Fibroblast of mammary gland (primary cell): ENCODE measurements around the gene RAB31.

ENCODE experiments used
- DNase-seq: peaks from one replicate; pipeline ENCODE4 v3.0.0-alpha.2; 2010; ENCODE audit warnings: low read depth
- H3K4me3 ChIP-seq: 2 replicates; pipeline ENCODE4 v1.5.1; 2011; ENCODE audit warnings: low read depth, mild to moderate bottlenecking, low read length, moderate library complexity; ENCODE audit not compliant: control insufficient read depth
- TF ChIP-seq, protein P1 (sequence below): conservative IDR thresholded peaks from 2 replicates; pipeline ENCODE4 v1.5.1; 2011; ENCODE audit warnings: low read depth, low read length, inconsistent platforms; ENCODE audit not compliant: control insufficient read depth, insufficient read depth

The RAB31 gene

GRCh38 chr18:9698497-9698896, 9.6 kb upstream of the RAB31 start:
- DNase-seq = no peak
- TF ChIP-seq, protein P1, sequence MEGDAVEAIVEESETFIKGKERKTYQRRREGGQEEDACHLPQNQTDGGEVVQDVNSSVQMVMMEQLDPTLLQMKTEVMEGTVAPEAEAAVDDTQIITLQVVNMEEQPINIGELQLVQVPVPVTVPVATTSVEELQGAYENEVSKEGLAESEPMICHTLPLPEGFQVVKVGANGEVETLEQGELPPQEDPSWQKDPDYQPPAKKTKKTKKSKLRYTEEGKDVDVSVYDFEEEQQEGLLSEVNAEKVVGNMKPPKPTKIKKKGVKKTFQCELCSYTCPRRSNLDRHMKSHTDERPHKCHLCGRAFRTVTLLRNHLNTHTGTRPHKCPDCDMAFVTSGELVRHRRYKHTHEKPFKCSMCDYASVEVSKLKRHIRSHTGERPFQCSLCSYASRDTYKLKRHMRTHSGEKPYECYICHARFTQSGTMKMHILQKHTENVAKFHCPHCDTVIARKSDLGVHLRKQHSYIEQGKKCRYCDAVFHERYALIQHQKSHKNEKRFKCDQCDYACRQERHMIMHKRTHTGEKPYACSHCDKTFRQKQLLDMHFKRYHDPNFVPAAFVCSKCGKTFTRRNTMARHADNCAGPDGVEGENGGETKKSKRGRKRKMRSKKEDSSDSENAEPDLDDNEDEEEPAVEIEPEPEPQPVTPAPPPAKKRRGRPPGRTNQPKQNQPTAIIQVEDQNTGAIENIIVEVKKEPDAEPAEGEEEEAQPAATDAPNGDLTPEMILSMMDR = no peak
- no peak overlapping the region for H3K4me3 ChIP-seq

DNA sequence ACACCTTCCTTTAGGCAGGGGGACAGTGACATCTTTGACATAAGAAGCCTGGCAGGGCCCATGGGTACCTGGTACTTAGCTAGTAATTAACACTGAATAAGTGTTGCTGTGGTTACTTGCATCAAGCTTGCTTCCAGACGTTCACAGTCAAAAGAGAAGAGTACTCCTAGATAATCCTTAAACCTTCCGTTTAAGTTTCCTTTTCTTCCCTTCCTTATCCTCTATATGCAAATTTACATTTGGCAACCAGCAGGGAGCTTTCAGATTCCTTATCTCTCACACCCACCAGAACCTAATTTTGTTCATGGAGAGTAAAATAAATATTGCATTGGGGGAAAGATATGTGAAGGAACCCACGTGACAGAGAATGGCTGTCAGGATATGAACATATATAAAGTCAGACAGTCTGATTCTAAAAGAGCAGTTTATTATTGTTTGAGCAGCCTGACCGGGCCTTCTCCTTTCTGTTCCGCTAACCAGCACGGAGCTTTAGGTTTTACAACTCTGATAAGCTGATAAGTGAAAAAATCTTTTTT, 7.8 kb upstream of the RAB31 start:
- TF ChIP-seq, protein P1 = no peak
- H3K4me3 ChIP-seq = no peak overlapping the region
- no peak for DNase-seq

- TF ChIP-seq, protein P1 = no peak
- DNase-seq = no peak
- H3K4me3 ChIP-seq = no peak overlapping the region
Observed at GRCh38 chr18:9701609-9702349, 6.3 kb upstream of the RAB31 start.

GRCh38 chr18:9704233-9705118, 3.6 kb upstream of the RAB31 start:
- H3K4me3 ChIP-seq = no peak overlapping the region
- no peak for DNase-seq
- TF ChIP-seq, protein P1 = no peak

DNA sequence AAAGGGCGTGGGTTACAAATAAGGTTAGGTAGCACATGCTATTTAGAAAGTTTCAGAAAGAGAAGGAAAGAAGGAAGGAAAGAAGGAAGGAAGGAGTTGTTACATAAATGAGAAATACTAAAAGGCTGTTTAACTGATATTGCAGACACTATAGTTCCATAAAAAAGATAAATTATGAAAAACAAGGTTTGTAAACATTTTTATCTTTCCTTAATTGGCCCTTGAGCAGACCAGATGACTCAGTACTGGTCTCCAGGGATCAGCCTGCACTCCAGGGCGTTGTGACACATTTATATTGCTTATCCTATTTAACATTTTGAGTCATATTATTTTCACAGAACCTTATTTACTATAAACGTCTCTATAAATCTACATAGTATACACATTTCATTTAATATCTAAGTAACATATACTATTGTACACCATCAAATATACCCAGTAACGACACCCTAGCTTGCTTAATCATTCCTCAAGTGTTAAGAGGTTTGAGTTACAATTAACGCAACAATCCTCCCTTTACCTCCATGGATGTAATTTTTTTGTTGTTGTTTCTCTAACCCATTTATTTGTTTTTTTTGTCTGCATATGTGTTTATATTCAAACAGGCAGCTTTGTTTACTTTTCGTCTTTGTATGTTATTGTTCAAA, 2.8 kb upstream of the RAB31 start:
- DNase-seq = peak; percentile 82
- TF ChIP-seq, protein P1 = no peak
- H3K4me3 ChIP-seq = no peak overlapping the region
